Sigmoid colon (tissue), 7 donors: ENCODE results near the gene SPON2. TPM values are rescaled to one million over a fixed set of nuclear protein-coding genes. Genes with fewer than 3 reads are reported as not detected.

ENCODE experiments used
- DNase-seq: peaks from one replicate; pipeline ENCODE4 v3.0.0-alpha.2; 2019
- H3K27ac ChIP-seq, 4 donors: fragments of 200-600 bp; sonication (generic); one replicate each; pipeline ENCODE4 v1.5.1; 2016 to 2019; ENCODE audit warnings: mild to moderate bottlenecking in 1 of 4
- H3K27me3 ChIP-seq, 3 donors: fragments of 200-600 bp; sonication (generic); one replicate each; pipeline ENCODE4 v1.5.1; 2019; ENCODE audit warnings: mild to moderate bottlenecking in 1 of 3
- H3K36me3 ChIP-seq, 4 donors: fragments of 200-600 bp; sonication (generic); one replicate each; pipeline ENCODE4 v1.5.1; 2016 to 2019
- H3K4me1 ChIP-seq, 4 donors: fragments of 200-600 bp; sonication (generic); one replicate each; pipeline ENCODE4 v1.5.1; 2017 to 2019
- H3K4me3 ChIP-seq, 4 donors: fragments of 200-600 bp; sonication (generic); one replicate each; pipeline ENCODE4 v1.5.1; 2017 to 2019; ENCODE audit warnings: mild to moderate bottlenecking in 2 of 4, moderate library complexity in 1 of 4
- H3K9me3 ChIP-seq, 4 donors: fragments of 200-600 bp in 3 of 4; sonication (generic) in 3 of 4; one replicate each; pipeline versions ENCODE4 v1.5.1 to v1.6.1; 2013 to 2019
- EP300 ChIP-seq, 4 donors: sonication (generic); formaldehyde crosslinking; IDR thresholded peaks; one replicate each; pipeline ENCODE4 v1.6.1; 2017; ENCODE audit warnings: antibody characterized with exemption in 4 of 4
- POLR2A ChIP-seq, 2 donors: fragments of 450-650 bp; IDR thresholded peaks; one replicate each; pipeline ENCODE4 v1.6.1; 2016; ENCODE audit warnings: antibody characterized with exemption in 2 of 2, mild to moderate bottlenecking in 2 of 2, moderate library complexity in 2 of 2
- POLR2AphosphoS5 ChIP-seq, 4 donors: sonication (generic); formaldehyde crosslinking; IDR thresholded peaks; one replicate each; pipeline ENCODE4 v1.6.1; 2017; ENCODE audit warnings: antibody characterized with exemption in 4 of 4
- WGBS, 2 donors: extraction: QIAGEN DNeasy Blood & Tissue Kit; methylation state at CpG; one replicate each; pipeline ENCODE4 v1.1.7; 2013; 5-methylcytosine and 5-hydroxymethylcytosine counted together
- intact Hi-C: fragments of 100-400 bp; cut with DNase I; formaldehyde crosslinking; loops from one replicate; pipeline ENCODE4 v1.15.1; 2023
- polyA plus RNA-seq, 3 donors: library from polyadenylated mRNA; stranded (reverse); fragments of 200-250 nt; gene quantifications; one replicate each; pipeline ENCODE4 v1.2.3, GENCODE V29; 2013
- total RNA-seq, 4 donors: library from RNA; depleted of rRNA; stranded (reverse); fragments of >200 nt; gene quantifications; one replicate each; pipeline ENCODE4 v1.1.0, GENCODE V29; 2016
- TF ChIP-seq, protein P1 (sequence below), 4 experiments: fragments of 450-650 bp in 3 of 4; fragments of 200-600 bp in 1 of 4; IDR thresholded peaks; one replicate each; pipeline ENCODE4 v1.5.1; 2016 to 2019; ENCODE audit warnings: antibody characterized with exemption in 4 of 4, mild to moderate bottlenecking in 3 of 4, moderate library complexity in 2 of 4
- donor health status: healthy with polysubstance abuse.
- donor health status: Bipolar disorder and iron deficiency.
- donor health status: healthy.

SPON2 gene
- total and polyA plus RNA-seq, 7 donors = 8.6 to 165 (median 33.6) TPM

DNA sequence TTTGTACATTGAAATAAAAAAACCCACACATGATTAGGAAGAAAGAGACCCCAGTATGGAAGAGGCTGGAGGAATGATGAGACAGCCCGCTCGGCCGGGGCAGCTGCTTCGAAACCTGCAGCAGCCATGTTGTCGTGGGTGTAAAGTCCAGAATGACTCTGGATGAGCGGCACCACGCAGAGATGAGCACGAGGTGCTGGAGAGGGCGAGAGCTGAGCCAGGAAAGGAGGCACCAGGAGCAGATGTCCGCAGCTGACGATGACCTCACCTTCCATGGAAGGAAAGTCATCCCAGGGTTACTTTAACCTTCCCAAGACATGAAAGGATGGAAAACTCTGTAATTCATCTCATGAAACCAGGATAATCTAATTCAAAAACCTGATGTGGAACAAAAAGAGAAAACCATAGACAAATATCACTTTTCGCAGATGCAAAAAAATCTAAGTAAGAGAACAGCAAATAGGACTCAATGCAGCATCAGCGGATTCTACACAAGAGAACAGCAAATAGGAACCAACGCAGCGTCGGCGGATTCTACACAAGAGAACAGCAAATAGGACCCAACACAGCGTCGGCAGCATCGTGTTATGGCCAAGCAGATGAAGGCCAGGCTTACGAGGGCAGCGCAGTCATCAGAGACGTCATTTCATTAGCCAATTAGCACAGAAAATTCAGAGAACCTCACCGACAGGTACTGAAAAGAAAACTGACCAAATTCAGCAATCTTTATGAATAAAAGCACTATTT lies 25.9 kb upstream of the SPON2 start:
- TF ChIP-seq, protein P1, sequence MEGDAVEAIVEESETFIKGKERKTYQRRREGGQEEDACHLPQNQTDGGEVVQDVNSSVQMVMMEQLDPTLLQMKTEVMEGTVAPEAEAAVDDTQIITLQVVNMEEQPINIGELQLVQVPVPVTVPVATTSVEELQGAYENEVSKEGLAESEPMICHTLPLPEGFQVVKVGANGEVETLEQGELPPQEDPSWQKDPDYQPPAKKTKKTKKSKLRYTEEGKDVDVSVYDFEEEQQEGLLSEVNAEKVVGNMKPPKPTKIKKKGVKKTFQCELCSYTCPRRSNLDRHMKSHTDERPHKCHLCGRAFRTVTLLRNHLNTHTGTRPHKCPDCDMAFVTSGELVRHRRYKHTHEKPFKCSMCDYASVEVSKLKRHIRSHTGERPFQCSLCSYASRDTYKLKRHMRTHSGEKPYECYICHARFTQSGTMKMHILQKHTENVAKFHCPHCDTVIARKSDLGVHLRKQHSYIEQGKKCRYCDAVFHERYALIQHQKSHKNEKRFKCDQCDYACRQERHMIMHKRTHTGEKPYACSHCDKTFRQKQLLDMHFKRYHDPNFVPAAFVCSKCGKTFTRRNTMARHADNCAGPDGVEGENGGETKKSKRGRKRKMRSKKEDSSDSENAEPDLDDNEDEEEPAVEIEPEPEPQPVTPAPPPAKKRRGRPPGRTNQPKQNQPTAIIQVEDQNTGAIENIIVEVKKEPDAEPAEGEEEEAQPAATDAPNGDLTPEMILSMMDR (IDR thresholded peaks at IDR 0.05) = no peak
- TF ChIP-seq EP300 (IDR thresholded peaks at IDR 0.05) (no peak), POLR2AphosphoS5 (IDR thresholded peaks at IDR 0.05) (no peak), POLR2A (IDR thresholded peaks at IDR 0.05) (no peak)
- 85 to 91% methylated on average over 24 of the region's 24 CpGs for WGBS, 2 donors

DNA sequence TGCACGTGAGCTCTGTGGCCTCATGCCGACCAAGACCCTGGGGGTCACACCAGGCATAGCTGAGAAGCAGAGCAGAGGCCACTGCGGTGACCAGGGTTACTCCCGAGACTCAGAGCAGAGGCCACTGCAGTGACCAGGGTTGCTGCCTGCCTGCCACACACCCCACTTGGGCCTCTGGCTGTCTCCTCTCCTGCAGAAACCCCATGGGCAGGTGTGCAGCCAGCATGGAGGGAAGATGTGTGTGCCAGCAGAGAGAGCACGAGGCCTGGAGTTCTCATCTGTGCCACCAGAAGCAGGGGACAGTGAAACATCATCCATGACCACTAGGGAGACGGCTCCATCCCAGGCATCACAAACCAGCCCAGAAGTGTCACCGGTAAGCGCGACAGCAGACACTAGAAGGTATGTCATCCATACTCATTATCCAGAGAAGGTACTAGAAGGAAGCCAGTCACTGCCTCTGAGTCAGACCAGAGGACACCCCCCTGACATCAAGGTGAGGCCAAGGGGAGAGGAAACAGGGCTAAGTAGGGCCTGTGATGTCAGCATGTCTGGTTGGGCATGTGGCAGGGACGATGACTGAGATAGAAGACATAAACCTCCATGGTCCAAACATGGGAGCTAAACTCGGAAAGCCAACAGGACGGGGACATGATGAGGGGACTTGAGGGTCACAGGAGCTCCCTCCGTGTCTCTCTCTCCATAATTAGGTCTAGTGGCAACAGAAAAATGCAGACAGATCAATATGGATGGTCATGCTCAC lies 24.2 kb upstream of the SPON2 start:
- 91 to 94% methylated on average over 13 of the region's 13 CpGs for WGBS, 2 donors
- intact Hi-C loops = no loop called here
- no peak overlapping the region for H3K27ac ChIP-seq
- TF ChIP-seq, protein P1 (IDR thresholded peaks at IDR 0.05) = no peak
- no peak for TF ChIP-seq POLR2A (IDR thresholded peaks at IDR 0.05)
- TF ChIP-seq EP300 (IDR thresholded peaks at IDR 0.05) = no peak
- no peak for TF ChIP-seq POLR2AphosphoS5 (IDR thresholded peaks at IDR 0.05)
- H3K9me3 ChIP-seq = no peaks in the 10 kb centered on the region
- H3K4me1 ChIP-seq = peaks cover 0 to 59% (median 59%) of the 10 kb centered on the region in 4 donors
- no peak overlapping the region for H3K4me3 ChIP-seq
- H3K27me3 ChIP-seq = no peaks in the 10 kb centered on the region
- DNase-seq = peak; percentile 56
- no peaks in the 10 kb centered on the region for H3K36me3 ChIP-seq

More for the DNA sequence above, 25.9 kb upstream of the SPON2 start:
- peaks cover 0 to 58% (median 55%) of the 10 kb centered on the region in 4 donors for H3K4me1 ChIP-seq
- H3K27me3 ChIP-seq = no peaks in the 10 kb centered on the region
- no peaks in the 10 kb centered on the region for H3K36me3 ChIP-seq
- peak overlapping the region in 3 of 4 donors; percentile 69 to 85 (median 78) for H3K27ac ChIP-seq
- DNase-seq = peak; percentile 83
- no peaks in the 10 kb centered on the region for H3K9me3 ChIP-seq
- no peak overlapping the region for H3K4me3 ChIP-seq
- intact Hi-C loops = no loop called here

DNA sequence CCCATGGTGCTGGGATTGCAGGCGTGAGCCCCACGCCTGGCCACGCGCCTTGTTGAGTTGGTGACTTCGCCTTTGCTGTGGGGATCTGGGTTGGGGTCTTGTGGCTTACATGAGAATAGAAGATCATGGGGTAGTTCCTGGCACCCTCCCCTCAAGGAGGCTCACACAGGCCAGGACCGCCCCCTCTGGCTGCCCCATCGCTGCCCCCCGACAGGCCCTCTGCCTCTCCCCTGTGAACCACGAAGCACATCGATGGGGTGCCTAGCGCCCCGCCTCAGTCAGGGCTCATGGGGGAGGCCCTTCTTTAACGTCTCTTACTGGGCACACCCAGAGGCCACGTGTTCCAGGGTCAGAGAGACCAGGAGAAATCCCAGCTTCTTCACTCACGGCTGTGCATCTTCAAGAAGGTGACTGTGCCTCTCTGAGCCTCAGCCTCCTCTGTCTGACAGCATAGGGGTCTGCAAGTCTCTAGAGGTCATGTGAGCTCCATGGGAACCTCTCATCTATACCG lies 23.6 kb upstream of the SPON2 start:
- peak overlapping the region in 1 of 4 donors; percentile 14 for H3K27ac ChIP-seq
- intact Hi-C loops = no loop called here
- 88 to 91% methylated on average over 16 of the region's 16 CpGs for WGBS, 2 donors

DNA sequence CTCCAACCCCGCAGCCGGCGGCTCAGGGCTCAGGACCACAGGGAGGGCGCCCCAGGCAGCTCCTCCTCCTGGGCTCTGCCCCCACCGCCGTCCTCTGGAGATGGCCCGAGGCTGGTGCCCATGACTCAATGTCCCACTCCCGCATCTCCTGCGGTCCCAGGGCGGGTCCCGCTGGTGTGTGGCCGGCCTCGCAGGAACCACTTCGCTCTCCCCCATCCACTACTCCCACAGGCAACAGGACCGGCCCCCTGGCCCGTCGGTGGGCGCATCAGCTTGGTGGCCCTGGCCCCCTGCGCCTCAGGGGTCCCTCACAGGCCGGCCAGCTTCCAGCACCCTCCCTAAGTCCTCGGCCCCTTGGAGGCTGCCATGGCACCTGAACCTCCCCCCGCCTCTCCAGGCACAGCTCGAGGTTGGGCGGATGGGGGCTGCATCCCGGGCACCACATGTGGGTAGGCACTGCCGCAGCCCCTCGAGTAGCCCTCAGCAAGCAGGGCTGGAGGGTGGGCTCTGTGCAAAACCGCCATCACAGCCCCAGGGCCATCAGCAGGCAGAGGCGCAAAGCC lies 22.8 kb upstream of the SPON2 start:
- Histone ChIP-seq H3K4me3 (peak overlapping the region in 1 of 4 donors; percentile 13), H3K36me3 (no peaks in the 10 kb centered on the region), H3K9me3 (no peaks in the 10 kb centered on the region), H3K27me3 (no peaks in the 10 kb centered on the region), H3K27ac (peak overlapping the region; percentile 84 to 96 (median 87)), H3K4me1 (peaks cover 0 to 52% (median 50%) of the 10 kb centered on the region in 4 donors)
- intact Hi-C loops = no loop called here
- DNase-seq = peak; percentile 74
- TF ChIP-seq POLR2AphosphoS5 (IDR thresholded peaks at IDR 0.05) = peak in 1 of 4 donors; percentile 6
- TF ChIP-seq POLR2A (IDR thresholded peaks at IDR 0.05) = no peak
- WGBS, 2 donors = 83 to 92% methylated on average over 29 of the region's 29 CpGs

More for the DNA sequence above, 23.6 kb upstream of the SPON2 start:
- TF ChIP-seq, protein P1 (IDR thresholded peaks at IDR 0.05) = no peak
- TF ChIP-seq EP300 (IDR thresholded peaks at IDR 0.05) (no peak), POLR2A (IDR thresholded peaks at IDR 0.05) (no peak), POLR2AphosphoS5 (IDR thresholded peaks at IDR 0.05) (no peak)
- H3K27me3 ChIP-seq = no peaks in the 10 kb centered on the region
- no peaks in the 10 kb centered on the region for H3K9me3 ChIP-seq
- H3K36me3 ChIP-seq = no peaks in the 10 kb centered on the region
- peaks cover 0 to 59% (median 58%) of the 10 kb centered on the region in 4 donors for H3K4me1 ChIP-seq
- peak; percentile 63 for DNase-seq
- no peak overlapping the region for H3K4me3 ChIP-seq
